Measurements from ENCODE around the gene RPP21. TPM values are rescaled to one million over a fixed set of nuclear protein-coding genes. Genes with fewer than 3 reads are reported as not detected.

The RPP21 gene
- total and polyA plus RNA-seq, 2 donors (not counting 1 experiment from before 2014, with no cell fraction given) = 48.1 to 114 TPM

GRCh38 chr6:30325873-30326525 lies 19.0 kb upstream of the RPP21 start:
- H3K27me3 Mint-ChIP-seq = no peaks in the 10 kb centered on the region

More at GRCh38 chr6:30325873-30326525, 19.0 kb upstream of the RPP21 start:
- peak; percentile 50 for ATAC-seq (ENCODE audit: low read depth)
- Histone ChIP-seq H3K4me3 (ENCODE audit: control extremely low read depth in 1 of 5, extremely low read depth in 1 of 5, insufficient read depth in 1 of 5, low read depth in 2 of 5, low read length in 4 of 5) (peak overlapping the region; percentile 65 to 97 (median 90)), H2AFZ (ENCODE audit: insufficient read depth, low read depth, low read length, poor library complexity, severe bottlenecking) (peak overlapping the region; percentile 58), H3K27ac (ENCODE audit: low read length in 2 of 2) (peak overlapping the region; percentile 98 to 99), H3K9ac (ENCODE audit: low read length) (peak overlapping the region; percentile 99), H3K9me3 (ENCODE audit: control extremely low read depth in 1 of 3, control insufficient read depth in 2 of 3, insufficient read depth in 1 of 3, low read length in 2 of 3) (no peaks in the 10 kb centered on the region), H3K4me1 (ENCODE audit: control insufficient read depth in 2 of 2, insufficient read depth in 2 of 2, low read length in 2 of 2) (peaks cover 27 to 33% of the 10 kb centered on the region in 2 donors), H4K20me1 (ENCODE audit: control insufficient read depth, insufficient read depth, low read length, poor library complexity, severe bottlenecking) (peaks cover 33% of the 10 kb centered on the region), H3K36me3 (replicated peaks in 1 of 2; ENCODE audit: control extremely low read depth in 1 of 2, control insufficient read depth in 1 of 2, extremely low read depth in 1 of 2, insufficient read depth in 2 of 2, low read length in 1 of 2) (peaks cover 2 to 17% of the 10 kb centered on the region in 2 experiments), H3K79me2 (ENCODE audit: control insufficient read depth, insufficient read depth, low read length) (peaks cover 60% of the 10 kb centered on the region), H3K4me2 (replicated peaks; ENCODE audit: low read depth, low read length, poor library complexity, severe bottlenecking) (peak overlapping the region; percentile 90), H3K27me3 (replicated peaks in 1 of 4; ENCODE audit: control extremely low read depth in 1 of 4, control insufficient read depth in 3 of 4, insufficient read depth in 4 of 4, low read length in 3 of 4) (no peaks in the 10 kb centered on the region)
- Mint-ChIP-seq H3K9me3 (ENCODE audit: insufficient read depth) (no peaks in the 10 kb centered on the region), H3K4me3 (peak overlapping the region; percentile 98), H3K27ac (peak overlapping the region; percentile 97), H3K4me1 (peaks cover 57% of the 10 kb centered on the region)
- intact Hi-C loops (cut with micrococcal nuclease) = loop anchor here (1.0 to 10.0 kb wide), 5 partner anchors 19 to 291 kb away; partner anchors contain the start of genes MRPS18B, PPP1R10, RPP21 and TRIM26
- ChIA-PET POLR2A (interaction anchor here (0.8 to 1.5 kb wide), 6 partner anchors 19 to 558 kb away, joined by 4 to 6 read pairs (median 4); partner anchors contain the start of gene RPP21), CTCF (interaction anchor here (1.1 to 2.0 kb wide), 3 partner anchors 9 to 223 kb away, joined by 4 to 5 read pairs (median 5); no protein-coding TSS in a partner anchor)
- TF ChIP-seq CTCF (IDR thresholded peaks at IDR 0.05) (no peak), EZH2 (IDR thresholded peaks at IDR 0.05; ENCODE audit: borderline replicate concordance, insufficient read depth, low read depth, low read length, poor library complexity, severe bottlenecking) (no peak)
- DNase-seq = peak; percentile 89
- under 1% methylated on average over 28 of the region's 29 CpGs for WGBS (ENCODE audit: insufficient coverage)
